K562 (cell line): Measurements from ENCODE around the gene ASB6. TPM values are rescaled to one million over a fixed set of nuclear protein-coding genes. Genes with fewer than 3 reads are reported as not detected.

Experiments used
- ATAC-seq: fragments of 200-7000 bp; cut with Tn5 transposase; 3 replicates; pipeline ENCODE4 v1.9.1; 2020; ENCODE audit warnings: moderate library complexity
- BruUV-seq: library from RNA; stranded (reverse); fragments of 400-500 nt; replicated peaks from 2 replicates; lab custom pipeline; 2021; lab: Mats Ljungman, UMichigan
- CTCF ChIA-PET: fragments of 300-600 bp; formaldehyde crosslinking; extraction: SDS; loops from one replicate; lab custom pipeline; 2021; ENCODE audit warnings: low intra/inter-chr PET ratio; lab: Yijun Ruan, JAX
- POLR2A ChIA-PET: fragments of 300-600, 350-650 bp; sonication (Branson Sonifier 250); formaldehyde crosslinking; extraction: SDS; loops from one replicate; lab custom pipeline; 2021; ENCODE audit warnings: antibody characterized with exemption, inconsistent platforms; lab: Yijun Ruan, JAX
- DNase-seq, 4 experiments: peaks; one replicate each; pipeline versions ENCODE4 v3.0.0 to v3.0.0-alpha.2; 2011 to 2018; ENCODE audit warnings: low spot score in 3 of 4, mixed read lengths in 3 of 4; ENCODE audit errors: extremely low read depth in 1 of 4
- FAIRE-seq: peaks from 2 replicates; lab custom pipeline; 2011; peaks lifted over from hg19 to GRCh38; lab: Jason Lieb, UNC
- H2AFZ ChIP-seq: 2 replicates; pipeline ENCODE4 v1.6.0; 2011; ENCODE audit warnings: low read depth, low read length, control low read depth, inconsistent platforms
- H3K27ac ChIP-seq: fragments of 200-600 bp; 3 replicates; pipeline ENCODE4 v1.8.0; 2011; ENCODE audit warnings: low read depth, mild to moderate bottlenecking, control low read depth, inconsistent platforms, low read length, moderate library complexity, mixed read lengths; ENCODE audit errors: extremely low read depth
- H3K27me3 ChIP-seq, 2 experiments: fragments of 300-600 bp in 1 of 2; 2 replicates in 1 of 2; 3 replicates in 1 of 2; pipeline versions ENCODE4 v1.6.0 to v1.8.0; 2011; ENCODE audit warnings: inconsistent platforms in 2 of 2, low read length in 2 of 2, mild to moderate bottlenecking in 1 of 2, mixed read lengths in 1 of 2, moderate library complexity in 1 of 2; ENCODE audit not compliant: control insufficient read depth in 2 of 2, insufficient read depth in 2 of 2
- H3K36me3 ChIP-seq: fragments of 300-600 bp; 3 replicates; pipeline ENCODE4 v1.8.0; 2011; ENCODE audit warnings: mild to moderate bottlenecking, low read length, inconsistent platforms; ENCODE audit not compliant: control insufficient read depth, insufficient read depth
- H3K4me1 ChIP-seq, 2 experiments: fragments of 200-600 bp in 1 of 2; replicated peaks in 1 of 2; 2 replicates in 1 of 2; 3 replicates in 1 of 2; pipeline versions ENCODE4 v1.5.1 to v1.8.0; 2011; ENCODE audit warnings: inconsistent platforms in 2 of 2, low read length in 2 of 2, mild to moderate bottlenecking in 1 of 2, mixed read lengths in 1 of 2, moderate library complexity in 1 of 2; ENCODE audit not compliant: control insufficient read depth in 2 of 2, insufficient read depth in 2 of 2
- H3K4me2 ChIP-seq: 2 replicates; pipeline ENCODE4 v1.6.1; 2011; ENCODE audit warnings: low read length, control low read depth, inconsistent platforms, mixed read lengths; ENCODE audit not compliant: insufficient read depth
- H3K4me3 ChIP-seq: fragments of 200-600 bp; sonication (generic), shearing (Covaris generic); 2 replicates; pipeline ENCODE4 v1.5.1; 2016; ENCODE audit warnings: control low read depth, inconsistent platforms
- H3K79me2 ChIP-seq: fragments of 200-600 bp; 3 replicates; pipeline ENCODE4 v1.8.0; 2011; ENCODE audit warnings: low read length, inconsistent platforms; ENCODE audit not compliant: control insufficient read depth, insufficient read depth
- H3K9ac ChIP-seq, 2 experiments: 2 replicates each; pipeline versions ENCODE4 v1.6.0 to v1.6.1; 2011; ENCODE audit warnings: low read depth in 2 of 2, low read length in 2 of 2, control low read depth in 1 of 2, inconsistent platforms in 1 of 2, mild to moderate bottlenecking in 1 of 2, mixed read lengths in 1 of 2; ENCODE audit not compliant: insufficient read depth in 1 of 2
- H3K9me1 ChIP-seq: one replicate; pipeline ENCODE4 v1.6.0; 2011; ENCODE audit warnings: inconsistent platforms, mild to moderate bottlenecking, low read length, moderate library complexity; ENCODE audit not compliant: control insufficient read depth, insufficient read depth
- H3K9me3 ChIP-seq: replicated peaks from 2 replicates; pipeline ENCODE4 v1.5.1; 2011; ENCODE audit warnings: low read depth, low read length, inconsistent platforms; ENCODE audit not compliant: control insufficient read depth, insufficient read depth
- H4K20me1 ChIP-seq: replicated peaks from 2 replicates; pipeline ENCODE4 v1.6.1; 2011; ENCODE audit warnings: low read length, inconsistent platforms, mixed read lengths; ENCODE audit not compliant: control insufficient read depth, insufficient read depth
- BCOR ChIP-seq: fragments of 450-650 bp; IDR thresholded peaks from 2 replicates; pipeline ENCODE4 v1.6.1; 2016
- CEBPG ChIP-seq, 3 experiments: fragments of 200-800 bp in 1 of 3; sonication (Bioruptor generic) in 1 of 3; sonication (generic) in 1 of 3; formaldehyde crosslinking in 1 of 3; IDR thresholded peaks in 2 of 3; conservative IDR thresholded peaks in 1 of 3; 2 replicates each; pipeline versions ENCODE4 v1.6.1 to v1.8.0; 2016 to 2022; ENCODE audit warnings: missing compliant biosample characterization in 2 of 3, missing genetic modification characterization in 2 of 3, mild to moderate bottlenecking in 1 of 3, missing genetic modification reagents in 1 of 3
- CHD1 ChIP-seq: fragments of 200-600 bp; sonication (generic); IDR thresholded peaks from one replicate; pipeline ENCODE4 v1.6.1; 2012; ENCODE audit warnings: mild to moderate bottlenecking, moderate library complexity, low read length, inconsistent platforms
- COPS2 ChIP-seq: fragments of 450-650 bp; conservative IDR thresholded peaks from 2 replicates; pipeline ENCODE4 v1.6.1; 2016; ENCODE audit warnings: mild to moderate bottlenecking, moderate library complexity
- LCOR ChIP-seq: sonication (generic); formaldehyde crosslinking; IDR thresholded peaks from 2 replicates; pipeline ENCODE4 v1.8.0; 2022; ENCODE audit warnings: mild to moderate bottlenecking, missing genetic modification reagents
- MTA2 ChIP-seq: fragments of 450-650 bp; IDR thresholded peaks from 2 replicates; pipeline ENCODE4 v1.6.1; 2016; ENCODE audit warnings: low read depth
- PHB2 ChIP-seq: fragments of 450-650 bp; IDR thresholded peaks from 2 replicates; pipeline ENCODE4 v1.6.1; 2017; ENCODE audit warnings: low read depth
- POLR3A ChIP-seq: IDR thresholded peaks from 2 replicates; pipeline ENCODE4 v1.6.1; 2011; ENCODE audit warnings: borderline replicate concordance, mild to moderate bottlenecking, moderate library complexity; ENCODE audit not compliant: insufficient read length, insufficient read depth; ENCODE audit errors: extremely low read depth
- SRSF1 ChIP-seq: fragments of 200-400 bp; formaldehyde crosslinking; IDR thresholded peaks from 2 replicates; pipeline ENCODE4 v1.6.1; 2017; ENCODE audit warnings: mild to moderate bottlenecking, low read depth, low read length, moderate library complexity
- TARDBP ChIP-seq: fragments of 450-650 bp; IDR thresholded peaks from 2 replicates; pipeline ENCODE4 v1.6.1; 2016
- U2AF2 ChIP-seq: fragments of 200-400 bp; formaldehyde crosslinking; optimal IDR thresholded peaks from 2 replicates; pipeline ENCODE3; 2017; ENCODE audit warnings: low read depth, mild to moderate bottlenecking, low read length
- XRCC5 ChIP-seq: fragments of 200-400 bp; formaldehyde crosslinking; IDR thresholded peaks from 2 replicates; pipeline ENCODE4 v1.6.1; 2017; ENCODE audit warnings: low read depth, mild to moderate bottlenecking, low read length
- ZNF282 ChIP-seq: sonication (generic); formaldehyde crosslinking; IDR thresholded peaks from 2 replicates; pipeline ENCODE4 v1.8.1; 2023; ENCODE audit warnings: missing genetic modification reagents
- ZNF707 ChIP-seq: fragments of 250-450 bp; sonication (Bioruptor Pico); conservative IDR thresholded peaks from 2 replicates; pipeline ENCODE4 v1.8.0; 2022; ENCODE audit warnings: inconsistent platforms, mild to moderate bottlenecking, moderate library complexity
- ZSCAN32 ChIP-seq: fragments of 450-650 bp; formaldehyde crosslinking; IDR thresholded peaks from 2 replicates; pipeline ENCODE4 v1.4.0; 2020; ENCODE audit warnings: mild to moderate bottlenecking, moderate library complexity
- WGBS: fragments of 100-300 bp; shearing (Covaris generic); methylation state at CpG from one replicate; pipeline ENCODE4 v1.1.6; 2016; ENCODE audit warnings: low coverage, mixed read lengths; ENCODE audit not compliant: insufficient coverage; ENCODE audit errors: missing lambda C conversion rate; 5-methylcytosine and 5-hydroxymethylcytosine counted together
- in situ Hi-C: fragments of 300-500 bp; cut with MboI; formaldehyde crosslinking; loops from 4 replicates; pipeline ENCODE4 v1.15.0; 2018; ENCODE audit warnings: inconsistent platforms, mixed read lengths
- intact Hi-C: fragments of 100-400 bp; cut with micrococcal nuclease; formaldehyde crosslinking; loops from 2 replicates; pipeline ENCODE4 v1.14.2; 2022
- polyA plus RNA-seq, 8 experiments: library from polyadenylated mRNA; depleted of rRNA in 4 of 8; stranded (reverse) in 5 of 8; unstranded in 3 of 8; fragments of >200 nt; fragmentation: Nextera tagmentation in 2 of 8; fragmentation: Illumina TruSeq in 1 of 8; extraction: Ambion mirVana in 2 of 8; extraction: Trizol in 1 of 8; gene quantifications; 2 replicates each; pipeline versions ENCODE4 v1.2.1 to v1.2.3, GENCODE V29; 2011 to 2014; ENCODE audit warnings: inconsistent platforms in 1 of 8, missing spikeins in 1 of 8
- total RNA-seq, 7 experiments: library from RNA; depleted of rRNA in 6 of 7; stranded (reverse); fragments of >200 nt in 6 of 7; fragmentation: Illumina TruSeq in 2 of 7; extraction: Trizol in 2 of 7; gene quantifications; 2 replicates each; pipeline versions ENCODE4 v1.2.1 to v1.2.3, GENCODE V29; 2011 to 2021; ENCODE audit warnings: low replicate concordance in 1 of 7
- TF ChIP-seq, protein P1 (sequence below), 2 experiments: fragments of 250-450 bp in 1 of 2; fragments of 450-650 bp in 1 of 2; sonication (Bioruptor Pico) in 1 of 2; IDR thresholded peaks; 2 replicates each; pipeline versions ENCODE4 v1.6.1 to v1.8.0; 2016 to 2021; ENCODE audit warnings: mild to moderate bottlenecking in 2 of 2, moderate library complexity in 2 of 2, missing compliant biosample characterization in 1 of 2, missing genetic modification characterization in 1 of 2
- TF ChIP-seq, protein P2 (sequence below): fragments of 250-450 bp; sonication (Bioruptor Pico); IDR thresholded peaks from 2 replicates; pipeline ENCODE4 v1.4.0; 2020

Gene ASB6
- total and polyA plus RNA-seq, 9 of the 15 experiments (the other 6 are each of a cell fraction or from before 2014, with no cell fraction given), result 0.92 to 17.8 (median 11.3) TPM

DNA sequence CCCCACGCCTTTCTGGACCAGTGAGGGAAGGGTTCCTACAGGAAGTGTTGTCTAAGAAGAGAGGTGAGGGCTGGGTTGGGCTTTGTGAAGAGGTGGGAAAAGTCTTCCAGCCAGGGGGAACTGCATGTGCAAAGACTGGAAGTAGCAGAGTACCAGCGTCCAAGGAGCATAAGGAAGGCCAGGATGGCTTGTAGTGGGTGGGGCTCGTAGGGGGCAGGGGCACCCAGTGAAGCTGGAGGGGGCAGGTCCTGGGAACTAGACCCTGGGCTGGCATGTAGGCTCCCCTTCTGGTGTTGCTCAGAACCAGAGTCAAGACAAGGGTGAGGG, 43.9 kb upstream of the ASB6 start:
- DNase-seq, result no peak
- WGBS, result 47% methylated on average over 3 of the region's 3 CpGs
- no peak overlapping the region for H3K27ac ChIP-seq
- no peak overlapping the region for H2AFZ ChIP-seq
- H3K4me3 ChIP-seq, result no peak overlapping the region
- BruUV-seq, result no TSS peak
- ChIA-PET POLR2A (interaction anchor here (0.6 to 1.5 kb wide), 2 partner anchors 11 to 342 kb away, joined by 3 read pairs; no protein-coding TSS in a partner anchor), CTCF (no interaction called here)
- H4K20me1 ChIP-seq, result 0 out of 2 replicates have a peak, but pooled peaks cover 3% of the 10 kb centered on the region
- H3K4me2 ChIP-seq, result no peak overlapping the region
- H3K79me2 ChIP-seq, result no peaks in the 10 kb centered on the region
- H3K9me1 ChIP-seq, result peaks cover 7% of the 10 kb centered on the region
- peaks cover 0 to 30% of the 10 kb centered on the region in 2 experiments; a peak in 3 of 5 replicates for H3K4me1 ChIP-seq
- in situ Hi-C loops, result no loop called here
- H3K9ac ChIP-seq, result no peak overlapping the region; a peak in 1 of 4 replicates
- intact Hi-C loops, result loop anchor here (5.0 kb wide), 1 partner anchor 1389 kb away; no protein-coding TSS in a partner anchor
- no peak for TF ChIP-seq POLR3A
- no peak for TF ChIP-seq XRCC5
- TF ChIP-seq LCOR (CRISPR knock-in tag), result no peak
- no peak for TF ChIP-seq U2AF2
- no peak for TF ChIP-seq SRSF1
- TF ChIP-seq CHD1, result no peak
- no peak for TF ChIP-seq CEBPG (CRISPR knock-in tag; IDR thresholded peaks at IDR 0.05)
- no peak for TF ChIP-seq CEBPG (tag; conservative IDR thresholded peaks at IDR 0.05 in 1 of 2, IDR thresholded peaks at IDR 0.05 in 1 of 2)
- TF ChIP-seq ZSCAN32 (CRISPR knock-in tag), result no peak
- TF ChIP-seq, protein P1, sequence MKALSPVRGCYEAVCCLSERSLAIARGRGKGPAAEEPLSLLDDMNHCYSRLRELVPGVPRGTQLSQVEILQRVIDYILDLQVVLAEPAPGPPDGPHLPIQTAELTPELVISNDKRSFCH (CRISPR knock-in tag; IDR thresholded peaks at IDR 0.05), result no peak
- TF ChIP-seq, protein P1 (tag; IDR thresholded peaks at IDR 0.05), result no peak
- TF ChIP-seq ZNF282 (CRISPR knock-in tag), result no peak
- TF ChIP-seq BCOR, result no peak
- no peak for TF ChIP-seq PHB2
- no peak for TF ChIP-seq MTA2
- TF ChIP-seq, protein P2, sequence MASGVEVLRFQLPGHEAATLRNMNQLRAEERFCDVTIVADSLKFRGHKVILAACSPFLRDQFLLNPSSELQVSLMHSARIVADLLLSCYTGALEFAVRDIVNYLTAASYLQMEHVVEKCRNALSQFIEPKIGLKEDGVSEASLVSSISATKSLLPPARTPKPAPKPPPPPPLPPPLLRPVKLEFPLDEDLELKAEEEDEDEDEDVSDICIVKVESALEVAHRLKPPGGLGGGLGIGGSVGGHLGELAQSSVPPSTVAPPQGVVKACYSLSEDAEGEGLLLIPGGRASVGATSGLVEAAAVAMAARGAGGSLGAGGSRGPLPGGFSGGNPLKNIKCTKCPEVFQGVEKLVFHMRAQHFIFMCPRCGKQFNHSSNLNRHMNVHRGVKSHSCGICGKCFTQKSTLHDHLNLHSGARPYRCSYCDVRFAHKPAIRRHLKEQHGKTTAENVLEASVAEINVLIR, result no peak
- TF ChIP-seq TARDBP, result no peak
- no peak for TF ChIP-seq COPS2
- no peak for TF ChIP-seq ZNF707 (CRISPR knock-in tag)
- peaks cover 19 to 51% of the 10 kb centered on the region in 2 experiments; a peak in 4 of 5 replicates for H3K27me3 ChIP-seq
- ATAC-seq, result no peak
- no peak for FAIRE-seq
- H3K36me3 ChIP-seq, result no peaks in the 10 kb centered on the region
- no peaks in the 10 kb centered on the region for H3K9me3 ChIP-seq
